ENCODE measurements around the gene EHBP1. TPM values are rescaled to one million over a fixed set of nuclear protein-coding genes. Genes with fewer than 3 reads are reported as not detected.

The EHBP1 gene
- total and polyA plus RNA-seq, 11 donors = 5.2 to 34.2 (median 18.1) TPM

DNA sequence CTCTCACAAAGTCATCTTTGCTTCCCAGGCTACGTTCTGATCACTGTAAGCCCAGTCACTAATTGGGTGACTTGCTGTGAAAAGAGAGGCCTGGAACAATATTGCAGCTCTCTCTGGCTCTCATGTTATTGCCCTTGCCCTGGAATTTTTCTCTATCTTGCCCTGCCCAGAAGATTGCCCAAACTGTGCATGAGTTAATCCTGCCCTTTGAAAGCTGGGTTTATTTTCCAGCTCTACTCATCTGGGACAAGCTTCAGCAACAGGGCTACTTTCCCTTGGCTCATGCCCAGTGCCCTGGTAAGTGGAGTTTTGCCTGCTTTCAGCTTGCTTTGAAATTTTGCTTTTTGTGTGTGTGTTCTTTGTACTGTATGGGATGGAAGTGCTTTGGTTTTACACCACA is 6.9 kb upstream of the EHBP1 start:
- Histone ChIP-seq H3K27me3 (no peaks in the 10 kb centered on the region), H3K27ac (no peak overlapping the region), H3K4me3 (no peak overlapping the region), H3K36me3 (no peaks in the 10 kb centered on the region), H3K4me1 (no peaks in the 10 kb centered on the region), H3K9me3 (no peaks in the 10 kb centered on the region)
- intact Hi-C loops (cut with DNase I) = no loop called here
- no peak for TF ChIP-seq POLR2A (IDR thresholded peaks at IDR 0.05)
- TF ChIP-seq, protein P1, sequence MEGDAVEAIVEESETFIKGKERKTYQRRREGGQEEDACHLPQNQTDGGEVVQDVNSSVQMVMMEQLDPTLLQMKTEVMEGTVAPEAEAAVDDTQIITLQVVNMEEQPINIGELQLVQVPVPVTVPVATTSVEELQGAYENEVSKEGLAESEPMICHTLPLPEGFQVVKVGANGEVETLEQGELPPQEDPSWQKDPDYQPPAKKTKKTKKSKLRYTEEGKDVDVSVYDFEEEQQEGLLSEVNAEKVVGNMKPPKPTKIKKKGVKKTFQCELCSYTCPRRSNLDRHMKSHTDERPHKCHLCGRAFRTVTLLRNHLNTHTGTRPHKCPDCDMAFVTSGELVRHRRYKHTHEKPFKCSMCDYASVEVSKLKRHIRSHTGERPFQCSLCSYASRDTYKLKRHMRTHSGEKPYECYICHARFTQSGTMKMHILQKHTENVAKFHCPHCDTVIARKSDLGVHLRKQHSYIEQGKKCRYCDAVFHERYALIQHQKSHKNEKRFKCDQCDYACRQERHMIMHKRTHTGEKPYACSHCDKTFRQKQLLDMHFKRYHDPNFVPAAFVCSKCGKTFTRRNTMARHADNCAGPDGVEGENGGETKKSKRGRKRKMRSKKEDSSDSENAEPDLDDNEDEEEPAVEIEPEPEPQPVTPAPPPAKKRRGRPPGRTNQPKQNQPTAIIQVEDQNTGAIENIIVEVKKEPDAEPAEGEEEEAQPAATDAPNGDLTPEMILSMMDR (IDR thresholded peaks at IDR 0.05) = no peak
- ATAC-seq (no peak), DNase-seq (no peak)
- 84 to 100% (median 89%) methylated on average over 1 of the region's 1 CpG for WGBS, 4 donors

DNA sequence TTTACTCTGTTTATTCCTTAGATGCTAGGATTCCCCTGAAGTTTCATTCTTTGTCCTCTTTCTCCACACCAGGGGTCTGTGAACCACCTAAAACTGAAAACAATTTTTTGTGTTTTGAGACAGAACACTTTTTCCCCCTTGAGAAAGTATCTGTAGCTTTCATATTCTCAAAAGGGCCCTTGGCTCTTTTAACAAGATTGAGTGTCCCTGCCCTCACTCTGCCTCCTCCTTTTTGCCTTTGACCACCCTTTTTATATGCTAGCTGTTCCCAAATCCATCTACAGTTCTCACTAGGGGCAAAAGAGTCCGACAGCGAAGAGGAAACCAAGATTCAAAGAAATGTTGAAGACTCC is 883 bp upstream of the EHBP1 start:
- Histone ChIP-seq H3K4me1 (peaks cover 0 to 37% (median 18%) of the 10 kb centered on the region in 12 donors), H3K4me3 (peak overlapping the region; percentile 43 to 97 (median 82)), H3K27ac (peak overlapping the region; percentile 43 to 94 (median 88)), H3K36me3 (peaks cover 0 to 4% (median 0%) of the 10 kb centered on the region in 9 donors), H3K9me3 (no peaks in the 10 kb centered on the region), H3K27me3 (no peaks in the 10 kb centered on the region)
- ATAC-seq = no peak
- TF ChIP-seq, protein P1 (IDR thresholded peaks at IDR 0.05) = no peak
- no peak for TF ChIP-seq POLR2A (IDR thresholded peaks at IDR 0.05)
- intact Hi-C loops (cut with DNase I) = loop anchor here (1.0 to 10.0 kb wide), 12 partner anchors 68 to 250 kb away; partner anchors contain the start of gene TMEM17 (in 6 of the 10)
- no peak for DNase-seq
- 6 to 11% (median 7%) methylated on average over 2 of the region's 2 CpGs for WGBS, 4 donors

DNA sequence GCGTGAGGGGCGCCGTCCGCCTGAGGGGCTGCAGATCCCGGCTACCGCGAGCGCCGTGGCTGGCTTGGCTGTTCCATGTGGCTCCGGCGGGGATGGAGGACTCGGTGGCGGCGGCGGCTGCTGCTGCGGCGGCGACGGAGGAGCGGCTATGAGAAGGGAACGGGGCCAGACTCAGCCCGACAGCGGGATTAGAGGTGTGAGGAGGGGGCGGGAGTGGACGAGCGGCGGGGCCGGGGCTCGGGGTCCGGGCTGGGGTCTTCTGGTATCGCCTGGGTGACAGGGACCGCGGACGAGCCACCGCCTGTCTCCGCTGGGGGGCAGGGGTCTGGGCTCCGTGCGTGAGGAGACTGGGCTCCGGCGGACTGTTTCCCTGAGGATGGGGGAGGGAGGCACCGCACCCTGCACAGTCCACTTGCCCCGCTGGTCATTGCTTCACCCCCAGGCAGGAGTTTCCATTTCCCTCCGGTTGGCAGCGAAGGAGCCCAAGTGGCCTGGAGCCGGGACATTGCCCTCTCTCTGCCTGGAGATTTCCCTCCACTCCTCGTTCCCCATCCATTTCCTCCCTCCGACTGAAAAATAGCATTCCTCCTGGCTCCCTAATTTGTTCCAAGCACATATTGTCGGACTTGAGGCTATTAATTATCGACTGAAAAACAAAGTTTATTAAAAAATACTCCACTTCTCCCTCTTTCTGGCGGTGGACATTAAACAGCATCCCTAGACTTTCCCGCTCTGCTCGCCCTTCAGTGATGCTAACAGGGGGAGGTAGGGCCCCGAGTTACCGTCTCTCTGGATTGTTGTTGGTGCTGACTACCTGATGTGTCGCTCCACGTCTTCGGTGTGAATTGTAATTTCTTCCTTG is 577 bp downstream of the EHBP1 start:
- H3K36me3 ChIP-seq = peaks cover 0 to 4% (median 0%) of the 10 kb centered on the region in 9 donors
- peak overlapping the region; percentile 71 to 94 (median 88) for H3K27ac ChIP-seq
- intact Hi-C loops (cut with DNase I) = loop anchor here (1.0 to 10.0 kb wide), 13 partner anchors 66 to 251 kb away; partner anchors contain the start of gene TMEM17 (in 6 of the 10)
- no peaks in the 10 kb centered on the region for H3K9me3 ChIP-seq
- DNase-seq (peak; percentile 49 to 78 (median 68)), ATAC-seq (peak in 3 of 4 donors; percentile 4 to 55 (median 46))
- WGBS, 4 donors = 1 to 4% (median 1%) methylated on average over 16 to 57 of the region's 57 CpGs
- TF ChIP-seq, protein P1 (IDR thresholded peaks at IDR 0.05) = peak in 10 of 12 donors; percentile 12 to 59 (median 42)
- no peak for TF ChIP-seq POLR2A (IDR thresholded peaks at IDR 0.05)
- no peaks in the 10 kb centered on the region for H3K27me3 ChIP-seq
- H3K4me1 ChIP-seq = peaks cover 0 to 44% (median 18%) of the 10 kb centered on the region in 12 donors
- H3K4me3 ChIP-seq = peak overlapping the region; percentile 67 to 97 (median 83)
